Inflammatory macrophage treated with lipopolysaccharide for 4 hours (primary cell): ENCODE data around the gene ZC3H12C.

Source experiments
- DNase-seq: peaks from one replicate; pipeline ENCODE4 v3.0.0-alpha.2; 2020

The ZC3H12C gene

DNA sequence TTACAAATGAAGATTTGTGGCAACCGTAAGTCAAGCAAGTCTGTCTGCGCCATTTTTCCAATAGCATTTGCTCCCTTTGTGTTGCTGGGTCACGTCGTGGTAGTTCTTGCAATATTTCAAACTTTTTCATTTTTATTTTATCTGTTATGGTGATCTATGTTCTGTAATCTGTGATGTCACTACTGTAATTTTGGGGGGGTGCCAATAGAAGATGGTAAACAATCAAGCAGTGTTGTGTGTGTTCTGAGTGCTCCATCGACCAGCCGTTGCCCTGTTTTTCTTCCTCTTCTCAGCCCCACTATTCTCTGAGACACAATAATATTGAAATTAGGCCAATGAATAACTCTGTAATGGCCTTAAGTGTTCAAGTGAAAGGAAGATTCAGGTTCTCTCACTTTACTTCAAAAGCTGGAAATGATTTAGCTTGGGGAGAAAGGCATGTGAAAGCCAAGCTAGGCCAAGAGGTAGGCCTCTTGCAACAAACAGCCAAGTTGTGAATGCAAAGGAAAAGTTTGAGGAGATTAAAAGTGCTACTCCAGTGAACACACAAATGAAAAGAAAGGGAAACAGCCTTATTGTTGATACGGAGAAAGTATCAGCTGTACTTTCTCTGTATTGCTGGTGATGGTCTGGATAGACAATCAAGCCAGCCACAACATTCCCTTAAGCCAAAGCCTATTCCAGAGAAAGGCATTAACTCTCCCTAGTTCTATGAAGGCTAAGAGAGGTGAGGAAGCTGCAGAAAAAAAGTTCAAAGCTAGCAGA lies 7.5 kb downstream of the ZC3H12C start:
- DNase-seq, result no peak

DNA sequence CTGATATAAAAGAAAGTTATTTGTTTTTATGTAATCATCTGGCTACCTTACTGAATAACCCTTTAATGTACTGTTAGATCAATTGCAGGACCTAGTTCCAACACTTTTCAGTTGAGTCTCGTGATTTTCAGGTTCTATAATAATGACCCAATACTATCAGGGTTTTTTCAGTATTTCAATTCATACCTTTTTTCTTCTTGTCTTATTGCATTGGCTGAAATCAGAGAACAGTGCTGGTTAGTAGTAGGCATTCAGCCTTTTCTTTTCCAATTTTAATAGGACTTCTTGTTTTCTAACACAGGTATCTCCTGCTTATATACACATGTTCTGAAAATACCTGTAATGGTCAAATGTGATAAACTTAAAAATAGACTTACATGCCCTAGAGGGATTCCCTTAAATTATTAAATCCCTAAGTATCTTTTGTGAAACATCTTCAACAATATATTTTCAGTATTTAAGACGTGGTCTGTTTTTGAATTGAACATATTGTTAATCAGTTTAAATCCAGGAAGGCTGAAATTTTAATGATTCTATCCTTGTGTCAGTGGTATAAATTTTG lies 13.6 kb downstream of the ZC3H12C start:
- no peak for DNase-seq

DNA sequence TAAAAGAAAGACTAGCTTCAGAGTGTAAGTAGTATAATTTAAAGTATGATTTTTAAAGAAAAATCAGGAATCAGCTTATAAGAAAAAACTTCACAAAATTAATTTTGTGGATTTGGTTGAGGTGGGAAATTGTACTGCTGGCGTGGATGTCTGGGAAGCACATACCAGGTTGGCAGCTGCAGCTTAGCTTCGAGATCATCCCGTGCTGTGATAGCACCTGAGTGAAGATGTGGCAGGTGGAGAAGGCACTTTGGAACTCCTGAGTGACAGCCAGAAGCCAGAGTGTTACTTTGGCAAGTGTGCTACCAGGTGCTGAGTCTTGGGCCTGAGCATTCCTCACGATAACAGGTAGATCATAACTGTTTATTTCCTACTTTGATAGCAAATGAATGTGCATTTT lies 17.7 kb downstream of the ZC3H12C start:
- DNase-seq, result no peak

DNA sequence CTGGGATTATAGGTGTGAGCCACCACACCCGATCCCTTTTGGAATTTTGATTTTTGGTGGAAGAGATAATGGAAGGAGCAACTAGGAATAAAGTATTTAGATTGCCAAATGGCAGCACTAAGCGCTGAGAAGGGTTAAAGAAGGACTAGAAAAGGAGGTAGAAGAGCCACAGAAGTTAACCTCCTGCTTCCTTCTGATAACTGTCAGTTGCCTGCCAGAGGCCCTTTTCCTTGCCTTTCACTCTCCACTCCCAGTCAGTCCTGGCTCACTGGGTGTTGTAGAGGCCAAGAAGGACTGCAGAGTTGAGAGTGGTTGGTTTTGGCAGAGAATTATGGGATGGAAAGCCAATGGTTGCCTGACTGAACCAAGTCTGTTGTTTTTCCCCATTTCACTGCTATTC lies 19.3 kb downstream of the ZC3H12C start:
- DNase-seq, result no peak

DNA sequence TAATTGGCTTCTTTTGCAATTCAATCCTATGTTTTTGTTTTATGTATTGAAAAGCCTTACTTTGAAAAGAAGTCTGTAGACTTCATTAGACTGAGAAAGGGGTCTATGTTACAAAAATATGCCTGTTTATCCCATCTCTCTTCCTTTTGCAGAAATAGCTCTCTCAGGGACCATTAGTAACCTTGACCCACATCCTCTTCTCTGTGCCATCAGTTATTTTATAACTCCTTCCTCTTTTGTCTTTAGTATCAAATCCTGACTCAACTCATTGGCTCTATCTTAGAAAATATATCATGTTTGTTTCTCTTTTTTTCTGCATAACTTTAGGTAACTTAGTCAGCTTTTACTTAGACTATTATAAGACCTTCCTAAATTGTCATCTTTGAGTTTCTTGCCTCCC lies 20.3 kb downstream of the ZC3H12C start:
- DNase-seq, result peak; percentile 32

DNA sequence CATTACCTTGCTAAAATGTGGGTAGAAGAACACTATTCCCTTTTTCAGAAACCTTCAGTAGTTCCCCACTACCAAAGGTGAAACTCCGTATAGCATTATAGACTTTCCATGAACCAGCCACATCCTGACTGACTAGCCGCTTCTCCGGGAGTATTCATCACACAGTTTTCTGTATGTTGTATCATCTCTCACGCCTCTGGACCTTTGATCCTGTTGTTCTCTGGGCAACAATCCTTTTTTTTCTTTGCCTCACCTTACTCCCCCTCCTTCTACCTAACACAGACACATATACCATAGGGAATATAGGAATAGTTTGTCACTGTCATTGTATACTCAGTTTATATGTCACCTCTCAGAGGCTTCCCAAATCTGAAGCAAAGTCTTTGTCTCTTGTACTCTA lies 20.8 kb downstream of the ZC3H12C start:
- DNase-seq, result no peak

DNA sequence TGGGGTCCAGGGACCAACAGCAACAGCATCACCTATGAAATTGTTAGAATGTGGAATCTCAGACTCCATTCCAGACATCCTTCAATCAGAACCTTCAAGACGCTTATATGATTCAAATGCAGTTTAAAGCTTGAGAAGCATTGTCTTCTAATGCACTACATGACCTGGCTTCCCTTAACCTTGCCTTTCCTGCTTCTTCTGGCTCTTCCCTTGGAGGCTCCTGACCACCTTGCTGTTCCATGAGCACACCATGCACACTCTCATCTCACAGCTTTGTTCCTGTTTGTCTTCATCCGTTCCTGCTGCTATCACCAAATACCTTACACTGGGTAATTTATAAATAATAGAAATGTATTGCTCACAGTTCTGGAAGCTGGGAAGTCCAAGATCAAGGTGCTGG lies 26.1 kb downstream of the ZC3H12C start:
- no peak for DNase-seq

DNA sequence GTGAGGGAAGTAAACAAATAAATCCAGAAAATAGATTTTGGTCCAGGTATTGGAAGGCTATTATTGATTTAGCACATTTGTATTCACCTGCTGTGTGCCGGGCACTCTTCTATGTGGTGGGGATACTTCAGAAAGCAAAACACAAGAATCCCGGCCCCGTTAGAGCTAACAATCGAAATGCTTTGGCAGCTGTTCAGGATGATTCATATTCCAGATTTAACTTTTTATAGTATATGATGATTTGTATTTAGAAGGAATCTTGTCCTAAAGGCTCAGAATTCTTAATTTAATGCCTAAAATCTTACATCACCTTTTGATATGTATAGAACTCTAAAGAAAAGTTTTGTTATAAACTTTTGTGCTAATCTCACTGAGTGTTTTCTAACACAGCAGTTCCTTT lies 28.0 kb downstream of the ZC3H12C start:
- no peak for DNase-seq

DNA sequence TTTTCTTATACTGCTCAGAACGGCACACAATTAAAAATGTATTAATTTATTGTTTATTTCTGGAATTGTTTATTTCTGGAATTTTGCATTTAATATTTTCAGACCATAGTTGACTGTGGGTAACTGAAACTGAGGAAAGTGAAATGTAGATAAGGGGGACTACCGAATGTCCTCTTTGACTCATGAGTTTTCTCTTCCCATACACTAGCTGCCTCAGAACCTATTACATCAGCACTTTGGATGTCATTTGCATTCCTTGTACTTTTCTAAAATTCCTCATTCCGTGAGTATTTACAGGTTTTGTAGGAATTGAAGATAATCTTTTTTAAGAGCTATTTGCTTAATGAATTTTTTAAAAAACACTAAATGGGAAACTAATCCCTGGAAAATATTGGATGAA lies 29.8 kb downstream of the ZC3H12C start:
- no peak for DNase-seq

DNA sequence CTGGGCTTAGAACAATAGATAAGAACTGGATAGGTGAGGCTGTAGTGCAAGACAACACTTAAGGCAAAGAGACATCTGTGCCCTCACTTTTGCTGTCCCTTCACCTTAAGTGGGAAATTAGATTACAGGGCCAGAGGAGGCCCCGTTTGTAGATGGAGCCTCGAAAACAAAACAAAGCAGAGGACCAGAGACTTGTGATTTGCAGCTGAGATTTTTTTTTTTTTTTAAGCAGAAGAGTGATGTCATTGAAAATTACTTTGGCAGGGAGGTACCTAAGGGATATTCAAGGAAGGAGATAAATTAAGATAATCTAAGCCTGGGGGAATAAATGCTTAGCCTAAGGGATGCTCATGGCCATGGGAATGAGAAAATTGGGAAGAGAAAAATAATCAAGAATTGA lies 31.4 kb downstream of the ZC3H12C start:
- no peak for DNase-seq

DNA sequence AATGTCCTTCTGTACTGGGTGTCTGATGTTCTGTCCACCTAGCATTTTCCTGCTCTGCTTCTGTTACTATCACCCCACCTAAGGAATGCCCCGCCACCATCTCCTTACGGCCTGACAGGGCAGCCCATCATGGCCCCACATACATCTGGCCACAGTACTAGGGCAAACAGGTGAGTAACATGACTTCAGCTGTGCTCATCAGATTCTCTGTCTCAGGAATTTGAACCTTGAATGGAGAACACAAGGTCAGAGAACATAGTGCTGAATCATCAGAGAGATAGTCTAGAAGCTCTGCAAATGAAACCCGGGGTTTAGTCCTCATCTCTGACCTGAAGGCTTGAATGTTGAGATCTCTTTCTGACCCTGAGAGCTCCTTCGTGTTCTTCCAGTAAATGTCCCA lies 32.4 kb downstream of the ZC3H12C start:
- no peak for DNase-seq

DNA sequence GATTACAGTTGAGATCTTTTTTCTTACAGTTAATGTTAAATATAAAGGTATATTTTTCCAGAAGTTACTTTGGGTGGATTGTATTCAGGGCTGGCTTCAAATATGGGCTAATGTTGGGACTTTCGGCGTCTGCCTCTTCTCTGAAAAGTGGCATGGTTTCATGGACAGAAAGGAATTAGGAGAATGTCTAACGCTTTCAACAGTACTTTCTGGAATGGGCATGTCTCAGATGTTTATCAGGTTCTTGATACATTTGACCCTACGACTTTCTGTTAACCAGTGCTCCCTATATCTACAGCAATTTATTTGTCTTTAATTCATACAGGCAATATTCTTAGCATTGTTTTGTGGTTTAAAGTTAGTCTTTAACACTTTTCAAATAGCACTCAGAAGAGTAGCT lies 33.7 kb downstream of the ZC3H12C start:
- no peak for DNase-seq

DNA sequence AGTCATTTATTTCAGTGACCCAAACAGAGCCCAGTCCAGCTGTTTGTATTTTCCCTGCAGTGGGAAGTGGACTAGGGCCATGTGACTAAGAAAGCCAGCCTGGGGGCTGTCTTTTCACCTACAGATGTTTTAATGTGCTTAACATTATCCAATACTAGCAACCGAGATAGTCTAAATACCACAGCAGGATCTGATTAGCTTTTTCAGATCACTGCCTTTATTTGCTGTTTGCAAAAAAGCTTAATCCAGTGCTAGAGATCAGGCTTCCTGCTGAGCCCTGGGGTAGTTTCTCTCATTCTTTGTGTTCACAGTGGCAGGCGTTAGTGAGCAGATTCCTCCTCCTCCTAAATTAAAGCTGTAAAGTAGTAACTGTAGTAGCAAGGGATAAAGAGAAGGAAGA lies 35.0 kb downstream of the ZC3H12C start:
- DNase-seq, result no peak

DNA sequence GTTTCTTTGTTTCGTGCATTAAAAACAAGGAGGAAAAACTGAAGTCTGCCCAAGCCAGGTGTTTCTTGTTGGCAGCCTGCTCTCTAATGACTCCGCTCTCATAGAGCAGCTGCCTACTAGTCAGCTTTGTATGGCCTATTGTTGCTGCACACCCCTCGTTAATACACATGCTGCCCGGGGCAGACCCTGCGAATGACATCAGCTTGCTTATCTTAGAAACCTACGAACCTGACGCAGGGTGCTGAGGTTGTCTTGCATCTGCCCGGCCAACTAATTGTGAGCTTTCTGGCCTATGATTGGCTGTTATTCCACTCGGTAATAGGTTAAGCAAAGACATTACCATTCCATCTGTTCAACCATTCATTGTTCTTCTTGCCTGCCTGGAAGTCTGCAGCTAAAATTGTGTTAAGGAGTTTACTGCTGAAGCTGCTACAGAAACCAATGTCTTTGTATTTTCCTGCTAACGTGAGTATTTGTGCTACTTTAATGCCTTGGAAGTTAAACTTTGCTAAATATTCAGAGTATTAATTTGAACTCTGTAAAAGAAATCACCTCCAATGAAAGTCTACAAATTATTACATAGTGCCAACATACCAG lies 37.5 kb downstream of the ZC3H12C start:
- no peak for DNase-seq

DNA sequence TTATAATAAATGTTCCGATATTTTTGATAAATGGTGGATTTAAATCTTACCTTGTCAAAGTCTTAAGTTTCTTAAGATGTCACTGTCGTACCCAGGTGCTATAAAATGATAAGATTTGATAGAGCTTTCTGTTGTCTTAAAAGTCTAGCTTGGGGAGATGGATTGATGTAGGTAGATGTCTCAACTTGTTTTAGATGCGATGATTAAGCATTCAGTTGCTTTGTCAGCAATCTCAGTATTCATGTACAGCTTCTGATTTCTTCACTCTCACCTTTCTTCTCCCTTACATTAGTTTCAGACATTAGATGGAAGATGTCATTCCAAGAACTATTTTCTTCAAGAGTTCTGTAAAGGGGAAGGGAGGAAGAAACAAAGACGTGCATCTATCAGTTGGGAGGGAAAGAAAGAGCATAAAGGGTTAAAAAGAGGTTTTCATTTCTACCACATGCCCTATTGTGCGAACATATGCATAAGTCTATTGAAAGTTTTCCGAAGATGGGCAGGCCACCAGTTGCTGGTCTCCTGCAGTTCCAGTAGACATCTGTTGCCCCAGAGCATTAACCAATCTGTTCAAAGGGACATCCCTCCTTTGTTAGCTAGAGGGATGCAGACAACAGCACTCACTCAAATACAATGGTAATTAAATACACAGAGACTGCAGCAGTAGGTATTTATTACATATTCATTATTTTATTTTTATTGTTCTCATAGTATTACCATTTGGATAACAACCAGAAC lies 38.4 kb downstream of the ZC3H12C start:
- DNase-seq, result no peak

DNA sequence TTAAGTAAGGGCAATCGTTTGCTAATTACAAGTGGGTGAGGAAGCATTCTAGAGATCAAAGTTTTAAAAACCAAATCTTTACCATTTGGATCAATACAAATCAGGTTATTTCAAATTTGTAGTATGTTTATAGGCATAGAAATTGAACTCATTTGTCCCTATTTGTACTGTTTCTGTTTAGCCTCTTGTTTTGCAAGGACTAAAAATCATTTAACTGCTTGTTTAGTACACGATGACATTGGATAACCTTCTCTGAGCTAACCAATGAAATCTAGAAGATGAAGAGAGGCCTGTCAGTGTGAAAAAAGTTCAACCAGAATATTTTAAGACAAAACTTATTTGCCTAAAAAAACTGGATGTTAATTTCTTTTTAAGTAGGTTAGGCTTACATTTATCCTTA lies 40.0 kb downstream of the ZC3H12C start:
- DNase-seq, result no peak

DNA sequence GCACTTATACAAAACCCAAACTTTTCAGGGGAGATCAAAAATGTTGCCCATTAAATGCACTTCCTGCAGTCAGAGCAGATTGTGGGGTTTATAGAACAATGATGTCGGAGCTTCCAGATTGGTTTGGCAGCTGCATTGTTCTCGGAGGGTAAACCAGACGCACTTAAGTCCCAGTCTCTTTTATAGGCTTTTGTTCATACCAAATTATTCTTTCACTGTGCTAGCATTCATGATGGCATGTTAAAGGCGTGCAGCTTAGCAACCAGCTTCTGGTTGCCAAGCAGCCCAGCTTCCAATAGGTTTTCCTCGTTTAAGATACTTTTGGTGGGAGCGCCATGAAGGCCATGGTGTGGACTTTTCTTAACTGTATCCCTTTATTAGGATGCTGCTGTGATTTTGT lies 40.9 kb downstream of the ZC3H12C start:
- DNase-seq, result no peak

DNA sequence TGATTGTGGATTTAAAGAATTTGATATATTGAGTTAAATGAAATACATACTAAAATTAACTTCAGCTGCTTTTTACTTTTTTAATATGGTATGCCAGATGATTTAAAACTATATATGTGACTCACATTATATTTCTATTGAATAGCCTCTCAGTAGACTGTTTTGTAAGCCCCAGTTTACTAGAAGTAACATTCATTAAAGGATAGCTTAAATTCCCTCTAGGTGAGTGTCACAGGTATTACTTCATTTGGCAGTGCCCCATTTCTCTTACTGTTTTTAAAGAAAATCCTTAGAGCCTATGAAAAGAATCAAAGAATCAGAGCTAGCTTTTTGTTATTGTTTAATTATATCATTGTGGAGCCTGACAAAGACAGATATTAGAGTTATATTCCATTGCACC lies 48.6 kb downstream of the ZC3H12C start:
- DNase-seq, result no peak

DNA sequence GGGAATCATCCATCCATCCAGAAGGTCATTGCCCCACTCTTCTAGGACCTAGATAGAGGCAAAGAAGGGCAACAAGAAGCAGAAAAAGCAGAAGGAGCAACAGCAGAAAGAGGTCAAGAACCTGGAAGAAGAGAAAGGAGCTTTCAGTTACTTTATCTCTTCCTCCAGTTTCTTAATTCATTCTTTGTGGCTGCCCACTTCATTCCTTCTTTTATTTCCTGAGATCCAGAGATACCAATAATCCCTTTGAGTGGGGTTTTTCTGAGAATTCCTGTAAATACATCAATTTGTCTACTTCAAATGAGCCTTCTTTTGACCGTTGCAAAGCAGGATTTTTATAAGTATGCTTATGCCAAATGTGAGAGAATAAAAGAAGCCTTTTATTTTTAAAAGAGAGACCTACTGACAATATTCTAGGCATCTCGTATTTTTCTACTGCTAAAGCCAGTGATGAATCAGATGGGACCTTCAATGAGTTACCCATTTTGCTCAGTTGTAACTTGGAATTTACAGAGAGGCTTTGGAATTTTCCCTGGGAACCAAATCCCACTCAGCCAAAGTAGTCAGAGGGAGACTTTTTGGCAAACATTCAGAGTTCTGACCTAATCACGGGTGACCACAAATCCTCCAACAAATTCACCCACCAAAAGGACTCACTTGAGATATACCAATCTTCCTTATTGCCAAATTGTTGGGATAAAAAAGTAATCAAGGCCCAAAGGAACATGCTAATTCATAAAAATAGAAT lies 54.9 kb downstream of the ZC3H12C start:
- DNase-seq, result no peak

DNA sequence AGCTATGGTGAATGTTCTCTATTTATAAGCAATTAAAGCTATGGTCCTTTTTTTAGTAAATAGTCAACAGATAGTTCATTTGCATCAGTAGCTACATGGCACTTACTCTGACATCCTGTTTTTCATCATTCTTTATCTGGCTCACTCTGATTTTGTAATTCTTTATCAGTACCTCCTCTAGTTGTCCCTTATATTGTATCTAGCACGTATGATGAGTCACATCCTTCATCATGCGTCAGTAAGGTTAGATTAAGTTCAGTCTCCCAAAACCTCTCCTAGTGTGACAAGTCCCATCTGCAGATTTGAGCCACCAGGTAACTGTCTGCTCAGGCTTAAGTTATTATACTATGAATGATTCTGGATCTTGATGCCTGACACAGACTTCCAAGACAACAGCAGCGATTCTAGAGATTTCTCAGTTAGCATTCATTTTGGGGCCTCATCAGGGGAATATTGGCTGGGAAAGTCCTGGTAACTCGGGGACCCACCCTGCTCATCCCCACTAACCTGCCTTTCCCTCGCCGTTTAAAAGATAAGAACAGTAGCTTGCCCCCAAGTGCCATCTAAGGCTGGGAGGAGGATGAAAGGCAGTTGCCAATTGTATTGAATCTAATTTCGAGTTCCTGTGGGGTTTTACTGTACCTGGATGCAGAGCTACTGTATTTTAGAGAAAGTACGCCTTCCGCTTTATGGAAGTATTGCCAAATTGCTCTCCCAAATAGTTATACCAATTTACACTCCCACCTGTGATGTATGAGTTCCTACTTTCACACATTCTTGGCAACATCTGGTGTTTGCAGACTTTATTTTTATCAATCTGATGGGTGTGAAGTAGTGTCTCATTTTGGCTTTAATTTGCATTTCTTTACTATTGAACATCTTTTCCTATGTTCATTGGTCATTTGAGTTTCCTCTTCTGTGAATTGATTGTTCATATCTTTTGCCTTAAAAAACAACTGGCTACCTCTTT lies 55.9 kb downstream of the ZC3H12C start:
- peak; percentile 13 for DNase-seq

DNA sequence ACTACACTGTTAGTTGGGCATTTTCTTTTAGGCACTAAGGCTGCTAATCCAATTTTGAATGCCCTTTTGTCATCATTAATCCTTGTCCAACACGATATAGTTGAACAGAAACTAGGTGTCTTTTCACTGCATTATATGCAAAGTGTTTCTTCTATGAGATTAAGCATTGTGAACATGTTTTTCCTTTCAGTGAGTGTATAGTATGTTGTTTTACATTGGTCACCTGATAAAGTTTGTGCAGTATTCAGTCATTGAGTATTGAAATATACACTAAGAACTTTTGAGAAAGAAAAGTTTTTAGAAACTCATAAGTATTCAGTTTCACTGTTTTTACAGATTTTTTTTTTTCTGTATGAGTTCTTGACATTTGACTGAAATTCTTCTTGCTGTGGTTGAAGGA lies 59.0 kb downstream of the ZC3H12C start:
- no peak for DNase-seq

DNA sequence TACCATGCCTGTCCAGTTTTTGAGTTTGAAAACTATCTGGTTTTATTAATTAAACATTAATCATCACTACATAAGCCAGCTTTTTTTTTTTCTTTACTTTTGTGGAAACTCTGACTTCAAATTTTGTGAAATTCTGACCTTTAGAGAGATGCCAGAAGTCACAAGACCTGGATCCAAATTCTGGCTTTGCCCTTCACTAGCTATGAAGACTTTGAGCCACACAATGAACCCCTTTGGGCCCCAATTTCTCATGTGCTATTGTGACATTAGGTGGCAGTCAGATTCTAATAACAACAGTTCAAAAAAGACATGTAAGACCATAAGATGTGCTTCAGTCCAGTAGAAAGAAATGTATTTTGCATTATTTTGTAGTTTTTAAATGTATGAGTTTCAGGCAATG lies 60.3 kb downstream of the ZC3H12C start:
- no peak for DNase-seq
